SHP77 treated with DMSO at 0.1 percent for 48 hours (cell line): Measurements from ENCODE around the gene TEX19.
A peak's percentile ranks its signal among the peaks of the same experiment; 100 is the strongest.
"Not testable (repeated sequence)": the region's sequence is repeated elsewhere in the genome, so short reads cannot be mapped to it uniquely, and the experiment has no call there.

Experiments used
- DNase-seq: peaks from one replicate; lab custom pipeline; 2025; lab: John Stamatoyannopoulos, UW

Gene TEX19

DNA sequence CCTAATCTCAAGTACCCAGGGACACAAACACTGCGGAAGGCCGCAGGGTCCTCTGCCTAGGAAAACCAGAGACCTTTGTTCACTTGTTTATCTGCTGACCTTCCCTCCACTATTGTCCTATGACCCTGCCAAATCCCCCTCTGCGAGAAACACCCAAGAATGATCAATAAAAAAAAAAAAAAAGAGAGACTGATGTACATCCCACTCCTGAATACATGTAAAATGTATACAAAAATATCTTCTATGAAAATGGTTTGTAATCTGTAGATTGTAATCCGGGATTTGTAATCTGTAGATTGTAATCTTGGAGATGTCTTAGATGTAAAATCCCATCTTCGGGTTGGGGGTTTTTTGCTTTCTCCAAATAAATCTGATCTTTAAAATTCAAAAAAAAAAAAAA, 18.2 kb downstream of the TEX19 start:
- not testable (repeated sequence) for DNase-seq

DNA sequence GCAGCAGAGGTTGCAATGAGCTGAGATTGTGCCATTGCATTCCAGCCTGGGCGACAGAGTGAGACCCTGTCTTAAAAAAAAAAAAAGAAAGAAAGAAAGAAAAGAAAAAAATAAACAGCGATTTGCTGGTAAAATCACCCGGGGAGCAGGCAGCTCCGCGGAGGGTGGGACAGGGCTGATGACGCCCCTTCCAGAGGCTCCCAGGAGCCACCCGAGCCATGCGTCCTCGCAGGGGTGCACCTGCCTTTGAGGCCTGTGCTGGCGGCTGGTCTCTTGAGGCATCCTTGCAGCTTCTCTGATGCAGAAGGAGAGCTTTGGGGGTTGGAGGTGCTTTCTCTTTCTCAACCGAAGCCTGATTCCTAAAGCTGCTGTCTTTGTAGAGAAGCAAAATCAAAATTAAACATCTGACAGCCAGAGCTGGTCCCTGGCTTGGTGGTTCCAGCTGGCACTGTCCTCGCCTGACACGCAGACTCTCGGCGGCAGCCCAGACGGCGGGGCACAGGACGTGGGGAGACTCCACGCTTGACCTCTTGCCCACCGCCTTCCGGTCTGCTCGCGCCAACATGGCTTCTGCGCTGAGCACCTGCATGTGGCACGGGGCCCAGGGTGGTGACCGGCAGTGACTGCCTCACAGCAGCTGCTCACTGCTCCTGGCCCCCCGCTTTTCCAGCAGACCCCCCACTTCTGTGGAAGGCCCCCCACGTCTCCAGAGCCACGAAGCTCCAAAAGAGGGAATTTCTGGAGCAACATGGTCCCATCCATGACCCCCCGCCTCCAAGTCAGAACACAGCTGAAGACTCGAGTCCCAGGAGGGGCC, 19.1 kb downstream of the TEX19 start:
- no peak for DNase-seq

- no peak for DNase-seq
Observed at GRCh38 chr17:82378741-82379021, 19.6 kb downstream of the TEX19 start.

GRCh38 chr17:82380860-82381702, 22.0 kb downstream of the TEX19 start:
- no peak for DNase-seq

GRCh38 chr17:82381703-82382009, 22.6 kb downstream of the TEX19 start:
- DNase-seq = not testable (repeated sequence)

GRCh38 chr17:82382220-82382932, 23.3 kb downstream of the TEX19 start:
- not testable (repeated sequence) for DNase-seq

GRCh38 chr17:82382933-82383255, 23.8 kb downstream of the TEX19 start:
- no peak for DNase-seq

- DNase-seq = peak; percentile 40
Observed at GRCh38 chr17:82383411-82383810, 24.4 kb downstream of the TEX19 start.

GRCh38 chr17:82384051-82384729, 25.1 kb downstream of the TEX19 start:
- DNase-seq = peak; percentile 33

DNA sequence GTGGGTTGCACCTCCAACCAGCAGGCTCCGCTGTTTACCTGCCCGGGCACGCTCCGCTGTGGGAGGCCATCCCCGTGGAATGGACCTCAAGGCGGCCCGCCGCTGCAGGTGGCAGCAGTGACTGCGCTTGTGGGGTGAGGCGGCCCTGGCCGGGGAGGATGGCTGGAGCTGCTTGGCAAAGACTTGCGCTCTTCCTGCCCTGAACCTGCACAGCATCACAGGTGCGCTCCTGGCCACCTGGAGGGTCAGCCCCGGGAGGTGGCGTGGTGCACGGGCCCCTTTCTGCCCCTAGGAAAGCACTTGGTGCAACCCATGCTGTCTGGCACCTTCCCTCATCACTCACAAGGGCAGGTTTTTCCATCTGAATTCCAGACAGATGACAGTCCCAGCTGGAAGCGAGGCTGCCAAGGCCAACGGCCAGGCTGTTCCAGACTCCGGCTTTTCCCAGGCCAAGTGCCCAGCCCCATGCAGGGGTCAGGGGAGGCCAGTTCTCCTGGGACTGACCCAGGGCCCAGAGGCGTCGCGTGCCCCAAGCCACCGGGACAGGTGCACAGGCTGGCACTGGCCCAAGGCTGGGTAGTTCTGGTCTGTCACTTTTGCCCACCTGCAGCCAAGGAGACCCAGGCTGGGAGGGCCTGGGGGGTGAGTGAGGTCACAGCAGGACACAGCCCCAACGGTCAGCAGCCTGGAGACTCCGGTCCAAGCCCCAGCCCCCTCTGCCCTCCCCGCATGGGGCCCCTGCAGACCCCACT, 25.9 kb downstream of the TEX19 start:
- no peak for DNase-seq

DNA sequence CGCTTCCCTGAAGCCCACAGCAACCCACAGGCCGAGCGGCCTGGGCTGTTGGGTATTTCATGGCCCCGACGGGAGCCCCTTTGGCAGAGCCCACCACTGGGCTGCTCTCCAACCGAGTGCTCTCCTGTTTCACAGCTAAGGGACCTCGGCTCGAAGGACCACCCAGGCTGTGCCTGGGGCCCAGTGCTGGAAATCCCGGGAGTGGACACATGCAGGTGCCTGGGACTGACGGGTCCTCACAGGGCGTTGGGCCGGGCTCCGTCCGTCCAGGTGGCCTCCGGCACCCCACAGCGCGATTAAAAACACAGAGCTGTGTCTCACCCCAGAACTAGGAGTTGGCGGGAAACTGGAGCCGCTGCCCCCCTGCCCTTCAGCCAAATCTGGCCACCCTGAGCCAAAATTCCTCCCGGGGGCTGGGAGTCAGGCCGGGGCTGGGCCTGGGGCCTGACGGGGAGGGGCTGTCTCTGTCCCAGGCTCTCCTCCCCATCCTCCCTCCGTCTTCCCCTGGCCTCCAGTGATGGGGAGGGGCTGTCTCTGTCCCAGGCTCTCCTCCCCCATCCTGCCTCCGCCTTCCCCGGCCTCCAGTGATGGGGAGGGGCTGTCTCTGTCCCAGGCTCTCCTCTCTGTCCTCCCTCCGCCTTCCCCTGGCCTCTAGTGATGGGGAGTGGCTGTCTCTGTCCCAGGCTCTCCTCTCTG, 26.7 kb downstream of the TEX19 start:
- DNase-seq = no peak

DNA sequence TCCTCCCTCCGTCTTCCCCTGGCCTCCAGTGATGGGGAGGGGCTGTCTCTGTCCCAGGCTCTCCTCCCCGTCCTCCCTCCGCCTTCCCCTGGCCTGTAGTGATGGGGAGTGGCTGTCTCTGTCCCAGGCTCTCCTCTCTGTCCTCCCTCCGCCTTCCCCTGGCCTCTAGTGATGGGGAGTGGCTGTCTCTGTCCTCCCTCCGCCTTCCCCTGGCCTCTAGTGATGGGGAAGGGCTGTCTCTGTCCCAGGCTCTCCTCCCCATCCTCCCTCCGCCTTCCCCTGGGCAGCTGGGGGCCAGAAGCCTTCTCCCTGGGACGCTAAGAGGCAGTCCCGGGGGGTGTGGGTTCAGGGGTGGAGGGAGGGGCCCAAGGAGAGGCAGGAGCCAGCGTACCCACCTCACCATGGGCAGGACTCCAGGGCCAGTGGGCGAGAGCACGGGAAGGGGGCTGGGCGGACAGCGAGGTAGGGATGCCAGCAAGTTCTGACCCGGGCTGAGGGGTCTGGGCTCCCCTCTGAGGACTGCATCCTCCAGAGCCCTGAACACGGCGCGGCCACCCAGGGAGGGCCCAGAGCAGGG, 27.3 kb downstream of the TEX19 start:
- no peak for DNase-seq

GRCh38 chr17:82386881-82387704, 28.0 kb downstream of the TEX19 start:
- no peak for DNase-seq

GRCh38 chr17:82387705-82388106, 28.7 kb downstream of the TEX19 start:
- DNase-seq = no peak

GRCh38 chr17:82388223-82388921, 29.3 kb downstream of the TEX19 start:
- no peak for DNase-seq

- DNase-seq = no peak
Observed at GRCh38 chr17:82388922-82389283, 29.9 kb downstream of the TEX19 start.

DNA sequence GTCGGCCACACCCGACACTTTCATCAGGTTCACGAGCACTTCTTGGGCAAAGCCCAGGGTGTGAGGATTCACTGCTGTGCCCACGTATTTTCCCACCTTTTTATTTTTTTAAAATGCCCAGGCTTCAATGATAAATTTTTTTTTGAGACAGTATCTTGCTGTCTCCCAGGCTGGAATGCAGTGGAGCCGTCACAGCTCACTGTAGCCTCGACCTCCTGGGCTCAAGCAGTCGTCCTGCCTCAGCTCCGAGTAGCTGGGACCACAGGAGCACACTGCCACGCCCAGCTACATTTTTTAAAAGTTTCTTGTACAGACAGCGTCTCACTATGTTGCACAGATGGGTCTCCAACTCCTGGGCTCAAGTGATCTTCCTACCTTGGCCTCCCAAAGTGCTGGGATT, 30.3 kb downstream of the TEX19 start:
- no peak for DNase-seq

GRCh38 chr17:82390015-82390859, 31.2 kb downstream of the TEX19 start:
- no peak for DNase-seq
